Measurements from ENCODE around the gene TLE7.

Gene TLE7

GRCh38 chr16:71412270-71413160 is 29.3 kb downstream of the TLE7 start:
- DNase-seq, result peak; percentile 77

GRCh38 chr16:71410146-71410545 is 31.7 kb downstream of the TLE7 start:
- no peak for DNase-seq

- no peak for DNase-seq
Measured at GRCh38 chr16:71409011-71409775, 32.7 kb downstream of the TLE7 start.

GRCh38 chr16:71408536-71408935 is 33.3 kb downstream of the TLE7 start:
- no peak for DNase-seq

GRCh38 chr16:71407731-71408130 is 34.1 kb downstream of the TLE7 start:
- no peak for DNase-seq

GRCh38 chr16:71406724-71407123 is 35.1 kb downstream of the TLE7 start:
- DNase-seq, result no peak

GRCh38 chr16:71406316-71406715 is 35.5 kb downstream of the TLE7 start:
- no peak for DNase-seq

GRCh38 chr16:71404364-71404763 is 37.5 kb downstream of the TLE7 start:
- no peak for DNase-seq

GRCh38 chr16:71402674-71403073 is 39.2 kb downstream of the TLE7 start:
- DNase-seq, result no peak

GRCh38 chr16:71402007-71402406 is 39.8 kb downstream of the TLE7 start:
- DNase-seq, result no peak

GRCh38 chr16:71399801-71400563 is 41.9 kb downstream of the TLE7 start:
- DNase-seq, result no peak

- DNase-seq, result no peak
Measured at GRCh38 chr16:71396594-71396993, 45.3 kb downstream of the TLE7 start.

GRCh38 chr16:71389330-71389729 is 52.5 kb downstream of the TLE7 start:
- no peak for DNase-seq

GRCh38 chr16:71387045-71387871 is 54.6 kb downstream of the TLE7 start:
- DNase-seq, result no peak

GRCh38 chr16:71384073-71384724 is 57.7 kb downstream of the TLE7 start:
- DNase-seq, result no peak

- DNase-seq, result no peak
Measured at GRCh38 chr16:71383054-71383773, 58.6 kb downstream of the TLE7 start.

- no peak for DNase-seq
Measured at GRCh38 chr16:71380831-71381230, 61.0 kb downstream of the TLE7 start.

Data from NCI-H2171 treated with DMSO at 0.1 percent for 48 hours (cell line).